GM12878 (cell line): ENCODE measurements around the gene IMMP2L.

Experiments used
- ATF3 ChIP-seq: IDR thresholded peaks from 2 replicates; pipeline ENCODE4 v1.6.1; 2011; ENCODE audit warnings: low read depth, mild to moderate bottlenecking, low read length, moderate library complexity, borderline replicate concordance; ENCODE audit errors: extremely low read depth
- CHD1 ChIP-seq: IDR thresholded peaks from 2 replicates; pipeline ENCODE4 v1.6.1; 2012; ENCODE audit warnings: low read depth, low read length, improper control_type of control experiment
- EZH2 ChIP-seq: IDR thresholded peaks from 2 replicates; pipeline ENCODE4 v1.6.1; 2012; ENCODE audit warnings: low read depth, mild to moderate bottlenecking, control low read depth, inconsistent platforms, low read length, borderline replicate concordance; ENCODE audit not compliant: control insufficient read depth
- KAT2A ChIP-seq: conservative IDR thresholded peaks from 2 replicates; pipeline ENCODE4 v1.6.1; 2011; ENCODE audit warnings: low read depth, low read length; ENCODE audit not compliant: control insufficient read depth
- MYC ChIP-seq: IDR thresholded peaks from 2 replicates; pipeline ENCODE4 v1.6.1; 2011; ENCODE audit warnings: mild to moderate bottlenecking, low read length, moderate library complexity, inconsistent platforms; ENCODE audit not compliant: insufficient read depth, insufficient replicate concordance, insufficient read length, severe bottlenecking
- RELA ChIP-seq: fragments of 450-650 bp; IDR thresholded peaks from 2 replicates; pipeline ENCODE4 v1.8.0; 2014; ENCODE audit warnings: borderline replicate concordance; ENCODE audit not compliant: partially characterized antibody
- ZNF274 ChIP-seq: IDR thresholded peaks from one replicate; pipeline ENCODE4 v1.8.0; 2011; ENCODE audit not compliant: insufficient read length, insufficient read depth
- TF ChIP-seq, protein P1 (sequence below), 3 experiments: IDR thresholded peaks in 2 of 3; conservative IDR thresholded peaks in 1 of 3; 2 replicates each; pipeline ENCODE4 v1.5.1; 2011; ENCODE audit warnings: low read depth in 3 of 3, low read length in 3 of 3, mild to moderate bottlenecking in 3 of 3, control low read depth in 2 of 3, moderate library complexity in 2 of 3, inconsistent platforms in 1 of 3, mixed read lengths in 1 of 3; ENCODE audit not compliant: control insufficient read depth in 2 of 3, insufficient read depth in 1 of 3; ENCODE audit errors: extremely low read depth in 1 of 3
- TF ChIP-seq, protein P2 (sequence below): IDR thresholded peaks from 2 replicates; pipeline ENCODE4 v1.6.1; 2011; ENCODE audit warnings: borderline replicate concordance, low read depth, mild to moderate bottlenecking, moderate library complexity, mixed read lengths, low read length; ENCODE audit not compliant: insufficient read depth; ENCODE audit errors: extremely low read length
- TF ChIP-seq, protein P3 (sequence below): IDR thresholded peaks from 2 replicates; pipeline ENCODE4 v1.6.1; 2012; ENCODE audit warnings: mild to moderate bottlenecking, low read depth, low read length

DNA sequence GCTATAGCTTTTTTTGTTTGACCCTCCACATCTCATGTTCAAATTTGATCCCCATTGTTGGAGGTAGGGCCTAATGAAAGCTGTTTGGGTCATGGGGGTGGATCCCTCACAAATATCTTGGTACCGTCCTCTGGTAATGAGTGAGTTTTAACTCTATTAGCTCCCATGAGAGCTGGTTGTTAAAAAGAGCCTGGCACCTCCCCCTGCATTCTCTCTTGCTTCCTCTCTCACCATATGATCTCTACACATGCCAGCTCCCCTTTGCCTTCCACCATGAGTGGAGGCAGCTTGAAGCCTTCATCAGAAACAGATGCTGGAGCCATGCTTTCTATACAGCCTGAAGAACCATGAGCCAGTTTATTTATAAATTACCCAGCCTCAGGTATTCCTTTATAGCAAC, 43.0 kb upstream of the IMMP2L start:
- TF ChIP-seq CHD1 (no peak), ZNF274 (no peak), MYC (no peak), ATF3 (no peak), EZH2 (no peak), KAT2A (no peak), RELA (no peak)
- TF ChIP-seq, protein P1, sequence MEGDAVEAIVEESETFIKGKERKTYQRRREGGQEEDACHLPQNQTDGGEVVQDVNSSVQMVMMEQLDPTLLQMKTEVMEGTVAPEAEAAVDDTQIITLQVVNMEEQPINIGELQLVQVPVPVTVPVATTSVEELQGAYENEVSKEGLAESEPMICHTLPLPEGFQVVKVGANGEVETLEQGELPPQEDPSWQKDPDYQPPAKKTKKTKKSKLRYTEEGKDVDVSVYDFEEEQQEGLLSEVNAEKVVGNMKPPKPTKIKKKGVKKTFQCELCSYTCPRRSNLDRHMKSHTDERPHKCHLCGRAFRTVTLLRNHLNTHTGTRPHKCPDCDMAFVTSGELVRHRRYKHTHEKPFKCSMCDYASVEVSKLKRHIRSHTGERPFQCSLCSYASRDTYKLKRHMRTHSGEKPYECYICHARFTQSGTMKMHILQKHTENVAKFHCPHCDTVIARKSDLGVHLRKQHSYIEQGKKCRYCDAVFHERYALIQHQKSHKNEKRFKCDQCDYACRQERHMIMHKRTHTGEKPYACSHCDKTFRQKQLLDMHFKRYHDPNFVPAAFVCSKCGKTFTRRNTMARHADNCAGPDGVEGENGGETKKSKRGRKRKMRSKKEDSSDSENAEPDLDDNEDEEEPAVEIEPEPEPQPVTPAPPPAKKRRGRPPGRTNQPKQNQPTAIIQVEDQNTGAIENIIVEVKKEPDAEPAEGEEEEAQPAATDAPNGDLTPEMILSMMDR (IDR thresholded peaks at IDR 0.05 in 2 of 3, conservative IDR thresholded peaks at IDR 0.05 in 1 of 3; ENCODE audit: control insufficient read depth in 2 of 3, extremely low read depth in 1 of 3, insufficient read depth in 1 of 3, low read depth in 3 of 3, low read length in 3 of 3) = no peak
- TF ChIP-seq, protein P2, sequence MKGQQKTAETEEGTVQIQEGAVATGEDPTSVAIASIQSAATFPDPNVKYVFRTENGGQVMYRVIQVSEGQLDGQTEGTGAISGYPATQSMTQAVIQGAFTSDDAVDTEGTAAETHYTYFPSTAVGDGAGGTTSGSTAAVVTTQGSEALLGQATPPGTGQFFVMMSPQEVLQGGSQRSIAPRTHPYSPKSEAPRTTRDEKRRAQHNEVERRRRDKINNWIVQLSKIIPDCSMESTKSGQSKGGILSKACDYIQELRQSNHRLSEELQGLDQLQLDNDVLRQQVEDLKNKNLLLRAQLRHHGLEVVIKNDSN = no peak
- TF ChIP-seq, protein P3, sequence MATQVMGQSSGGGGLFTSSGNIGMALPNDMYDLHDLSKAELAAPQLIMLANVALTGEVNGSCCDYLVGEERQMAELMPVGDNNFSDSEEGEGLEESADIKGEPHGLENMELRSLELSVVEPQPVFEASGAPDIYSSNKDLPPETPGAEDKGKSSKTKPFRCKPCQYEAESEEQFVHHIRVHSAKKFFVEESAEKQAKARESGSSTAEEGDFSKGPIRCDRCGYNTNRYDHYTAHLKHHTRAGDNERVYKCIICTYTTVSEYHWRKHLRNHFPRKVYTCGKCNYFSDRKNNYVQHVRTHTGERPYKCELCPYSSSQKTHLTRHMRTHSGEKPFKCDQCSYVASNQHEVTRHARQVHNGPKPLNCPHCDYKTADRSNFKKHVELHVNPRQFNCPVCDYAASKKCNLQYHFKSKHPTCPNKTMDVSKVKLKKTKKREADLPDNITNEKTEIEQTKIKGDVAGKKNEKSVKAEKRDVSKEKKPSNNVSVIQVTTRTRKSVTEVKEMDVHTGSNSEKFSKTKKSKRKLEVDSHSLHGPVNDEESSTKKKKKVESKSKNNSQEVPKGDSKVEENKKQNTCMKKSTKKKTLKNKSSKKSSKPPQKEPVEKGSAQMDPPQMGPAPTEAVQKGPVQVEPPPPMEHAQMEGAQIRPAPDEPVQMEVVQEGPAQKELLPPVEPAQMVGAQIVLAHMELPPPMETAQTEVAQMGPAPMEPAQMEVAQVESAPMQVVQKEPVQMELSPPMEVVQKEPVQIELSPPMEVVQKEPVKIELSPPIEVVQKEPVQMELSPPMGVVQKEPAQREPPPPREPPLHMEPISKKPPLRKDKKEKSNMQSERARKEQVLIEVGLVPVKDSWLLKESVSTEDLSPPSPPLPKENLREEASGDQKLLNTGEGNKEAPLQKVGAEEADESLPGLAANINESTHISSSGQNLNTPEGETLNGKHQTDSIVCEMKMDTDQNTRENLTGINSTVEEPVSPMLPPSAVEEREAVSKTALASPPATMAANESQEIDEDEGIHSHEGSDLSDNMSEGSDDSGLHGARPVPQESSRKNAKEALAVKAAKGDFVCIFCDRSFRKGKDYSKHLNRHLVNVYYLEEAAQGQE = no peak
